Measurements from ENCODE around the gene RIF1.

Gene RIF1

GRCh38 chr2:151522556-151522955 lies 112.9 kb downstream of the RIF1 start:
- no peak for DNase-seq

GRCh38 chr2:151523850-151524249 lies 114.1 kb downstream of the RIF1 start:
- DNase-seq = no peak
- no peak for TF ChIP-seq CTCF (IDR thresholded peaks at IDR 0.05; ENCODE audit: low read depth, low read length)
- H3K27me3 ChIP-seq (ENCODE audit: insufficient read depth, low read depth, severe bottlenecking) = no peaks in the 10 kb centered on the region
- no peaks in the 10 kb centered on the region for H3K36me3 ChIP-seq
- no peak overlapping the region for H3K27ac ChIP-seq
- no peaks in the 10 kb centered on the region for H3K9me3 ChIP-seq (ENCODE audit: severe bottlenecking)
- H3K4me3 ChIP-seq (ENCODE audit: low read depth, low read length) = no peak overlapping the region

More at GRCh38 chr2:151522556-151522955, 112.9 kb downstream of the RIF1 start:
- TF ChIP-seq CTCF (IDR thresholded peaks at IDR 0.05; ENCODE audit: low read depth, low read length) = no peak
- H3K9me3 ChIP-seq (ENCODE audit: severe bottlenecking) = no peaks in the 10 kb centered on the region
- H3K27me3 ChIP-seq (ENCODE audit: insufficient read depth, low read depth, severe bottlenecking) = no peaks in the 10 kb centered on the region
- no peak overlapping the region for H3K4me3 ChIP-seq (ENCODE audit: low read depth, low read length)
- H3K27ac ChIP-seq = no peak overlapping the region
- no peaks in the 10 kb centered on the region for H3K36me3 ChIP-seq

GRCh38 chr2:151525821-151526373 lies 116.2 kb downstream of the RIF1 start:
- no peak overlapping the region for H3K4me3 ChIP-seq (ENCODE audit: low read depth, low read length)
- H3K9me3 ChIP-seq (ENCODE audit: severe bottlenecking) = no peaks in the 10 kb centered on the region
- H3K27me3 ChIP-seq (ENCODE audit: insufficient read depth, low read depth, severe bottlenecking) = no peaks in the 10 kb centered on the region
- no peak overlapping the region for H3K27ac ChIP-seq
- H3K36me3 ChIP-seq = no peaks in the 10 kb centered on the region
- no peak for DNase-seq
- no peak for TF ChIP-seq CTCF (IDR thresholded peaks at IDR 0.05; ENCODE audit: low read depth, low read length)

- DNase-seq = no peak
- Histone ChIP-seq H3K4me3 (ENCODE audit: low read depth, low read length) (no peak overlapping the region), H3K9me3 (ENCODE audit: severe bottlenecking) (no peaks in the 10 kb centered on the region), H3K36me3 (no peaks in the 10 kb centered on the region), H3K27ac (no peak overlapping the region), H3K27me3 (ENCODE audit: insufficient read depth, low read depth, severe bottlenecking) (no peaks in the 10 kb centered on the region)
- TF ChIP-seq CTCF (IDR thresholded peaks at IDR 0.05; ENCODE audit: low read depth, low read length) = no peak
Measured at GRCh38 chr2:151526572-151527090, 116.9 kb downstream of the RIF1 start.

Data from WERI-Rb-1 (cell line).